ENCODE measurements around the gene SNTG2. TPM values are rescaled to one million over a fixed set of nuclear protein-coding genes. Genes with fewer than 3 reads are reported as not detected.

Gene SNTG2
- polyA plus RNA-seq, 1 experiment, result 0.06 TPM

- H3K9me3 ChIP-seq (ENCODE audit: control insufficient read depth, insufficient read depth, low read length), result peaks cover 34% of the 10 kb centered on the region
- H3K4me3 ChIP-seq (ENCODE audit: low read depth, low read length), result no peak overlapping the region
- DNase-seq (ENCODE audit: low read depth, low spot score), result no peak
- ChIA-PET POLR2A (no interaction called here), CTCF (no interaction called here)
- no peaks in the 10 kb centered on the region for H3K27me3 ChIP-seq (ENCODE audit: control insufficient read depth, insufficient read depth, low read length)
- TF ChIP-seq, protein P1, sequence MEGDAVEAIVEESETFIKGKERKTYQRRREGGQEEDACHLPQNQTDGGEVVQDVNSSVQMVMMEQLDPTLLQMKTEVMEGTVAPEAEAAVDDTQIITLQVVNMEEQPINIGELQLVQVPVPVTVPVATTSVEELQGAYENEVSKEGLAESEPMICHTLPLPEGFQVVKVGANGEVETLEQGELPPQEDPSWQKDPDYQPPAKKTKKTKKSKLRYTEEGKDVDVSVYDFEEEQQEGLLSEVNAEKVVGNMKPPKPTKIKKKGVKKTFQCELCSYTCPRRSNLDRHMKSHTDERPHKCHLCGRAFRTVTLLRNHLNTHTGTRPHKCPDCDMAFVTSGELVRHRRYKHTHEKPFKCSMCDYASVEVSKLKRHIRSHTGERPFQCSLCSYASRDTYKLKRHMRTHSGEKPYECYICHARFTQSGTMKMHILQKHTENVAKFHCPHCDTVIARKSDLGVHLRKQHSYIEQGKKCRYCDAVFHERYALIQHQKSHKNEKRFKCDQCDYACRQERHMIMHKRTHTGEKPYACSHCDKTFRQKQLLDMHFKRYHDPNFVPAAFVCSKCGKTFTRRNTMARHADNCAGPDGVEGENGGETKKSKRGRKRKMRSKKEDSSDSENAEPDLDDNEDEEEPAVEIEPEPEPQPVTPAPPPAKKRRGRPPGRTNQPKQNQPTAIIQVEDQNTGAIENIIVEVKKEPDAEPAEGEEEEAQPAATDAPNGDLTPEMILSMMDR (IDR thresholded peaks at IDR 0.05; ENCODE audit: low read depth, low read length), result no peak
- no peak overlapping the region for H3K27ac ChIP-seq (ENCODE audit: low read depth, low read length)
These were observed 398.1 kb downstream of the SNTG2 start for GRCh38 chr2:1348789-1349188.

DNA sequence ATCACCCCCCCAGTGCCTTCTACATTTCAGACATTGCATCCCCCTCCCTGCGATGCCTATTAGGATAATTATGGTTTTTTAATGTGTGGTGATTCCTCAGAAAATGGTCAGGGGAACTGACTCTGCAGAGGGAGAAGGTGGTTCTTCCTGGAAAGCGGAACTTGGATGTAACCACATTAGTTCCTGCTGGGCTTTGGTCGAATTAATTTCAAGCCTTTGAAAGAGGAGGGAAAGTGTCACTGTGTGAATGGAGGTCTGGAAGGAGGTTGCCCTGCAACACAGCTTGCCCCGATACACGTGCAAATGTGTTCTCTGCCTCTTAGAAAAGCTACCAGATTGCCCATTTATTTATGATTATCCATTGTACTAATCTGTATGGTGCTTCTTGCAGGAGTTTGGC, 399.5 kb downstream of the SNTG2 start:
- ChIA-PET CTCF (no interaction called here), POLR2A (no interaction called here)
- DNase-seq (ENCODE audit: low read depth, low spot score), result no peak
- H3K27ac ChIP-seq (ENCODE audit: low read depth, low read length), result no peak overlapping the region
- H3K9me3 ChIP-seq (ENCODE audit: control insufficient read depth, insufficient read depth, low read length), result peaks cover 45% of the 10 kb centered on the region
- no peak overlapping the region for H3K4me3 ChIP-seq (ENCODE audit: low read depth, low read length)
- H3K27me3 ChIP-seq (ENCODE audit: control insufficient read depth, insufficient read depth, low read length), result no peaks in the 10 kb centered on the region
- TF ChIP-seq, protein P1 (IDR thresholded peaks at IDR 0.05; ENCODE audit: low read depth, low read length), result no peak

DNA sequence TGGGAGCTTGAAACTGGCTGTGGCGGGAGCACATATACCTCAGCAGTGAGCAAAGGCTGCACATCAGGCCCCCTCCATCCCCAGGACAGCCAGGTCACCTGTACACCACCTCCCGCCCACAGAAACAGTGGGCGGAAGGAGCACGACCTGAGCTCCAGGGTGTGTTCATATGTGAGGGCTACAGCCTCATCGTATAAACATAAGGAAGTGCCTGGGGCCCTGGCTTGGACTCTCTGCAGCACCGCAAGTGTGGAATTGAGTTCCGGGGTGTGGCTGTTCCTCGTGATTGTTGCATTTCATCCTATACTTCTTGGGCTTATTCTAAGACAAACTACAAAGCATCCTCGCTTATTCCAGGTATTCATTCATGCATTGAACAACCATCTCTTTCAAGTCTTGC, 402.5 kb downstream of the SNTG2 start:
- H3K27ac ChIP-seq (ENCODE audit: low read depth, low read length), result no peak overlapping the region
- CTCF ChIA-PET, result no interaction called here
- POLR2A ChIA-PET, result no interaction called here
- H3K4me3 ChIP-seq (ENCODE audit: low read depth, low read length), result no peak overlapping the region
- no peak for DNase-seq (ENCODE audit: low read depth, low spot score)
- no peaks in the 10 kb centered on the region for H3K27me3 ChIP-seq (ENCODE audit: control insufficient read depth, insufficient read depth, low read length)
- TF ChIP-seq, protein P1 (IDR thresholded peaks at IDR 0.05; ENCODE audit: low read depth, low read length), result no peak
- peaks cover 34% of the 10 kb centered on the region for H3K9me3 ChIP-seq (ENCODE audit: control insufficient read depth, insufficient read depth, low read length)

GRCh38 chr2:1353543-1353942, 402.9 kb downstream of the SNTG2 start:
- CTCF ChIA-PET, result no interaction called here
- no peak for DNase-seq (ENCODE audit: low read depth, low spot score)
- TF ChIP-seq, protein P1 (IDR thresholded peaks at IDR 0.05; ENCODE audit: low read depth, low read length), result no peak

DNA sequence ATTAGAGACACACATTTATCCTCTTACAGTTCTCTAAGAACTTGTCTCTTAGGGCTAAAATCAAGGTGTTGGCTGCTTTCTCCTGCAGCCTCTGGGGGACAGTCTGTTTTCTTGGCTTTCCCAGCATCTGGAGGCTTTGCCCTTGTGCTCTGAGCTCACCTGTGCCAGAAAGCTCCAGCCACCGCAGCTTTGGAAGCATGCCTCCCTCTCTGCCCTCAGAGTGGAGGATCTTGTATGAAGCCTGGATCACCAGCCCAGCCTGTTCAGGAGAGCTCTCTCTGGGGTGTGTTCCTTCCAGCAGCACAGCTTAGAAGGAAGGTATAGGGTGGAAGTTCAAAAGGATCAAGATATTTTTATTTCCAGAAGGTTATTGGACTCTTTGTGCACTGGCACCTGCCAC, 409.5 kb downstream of the SNTG2 start:
- POLR2A ChIA-PET, result no interaction called here
- Histone ChIP-seq H3K27me3 (ENCODE audit: control insufficient read depth, insufficient read depth, low read length) (no peaks in the 10 kb centered on the region), H3K4me3 (ENCODE audit: low read depth, low read length) (no peak overlapping the region), H3K9me3 (ENCODE audit: control insufficient read depth, insufficient read depth, low read length) (peaks cover 12% of the 10 kb centered on the region), H3K27ac (ENCODE audit: low read depth, low read length) (no peak overlapping the region)
- TF ChIP-seq, protein P1 (IDR thresholded peaks at IDR 0.05; ENCODE audit: low read depth, low read length), result no peak
- DNase-seq (ENCODE audit: low read depth, low spot score), result no peak
- CTCF ChIA-PET, result no interaction called here

More at GRCh38 chr2:1353543-1353942, 402.9 kb downstream of the SNTG2 start:
- Histone ChIP-seq H3K4me3 (ENCODE audit: low read depth, low read length) (no peak overlapping the region), H3K27me3 (ENCODE audit: control insufficient read depth, insufficient read depth, low read length) (no peaks in the 10 kb centered on the region), H3K27ac (ENCODE audit: low read depth, low read length) (no peak overlapping the region), H3K9me3 (ENCODE audit: control insufficient read depth, insufficient read depth, low read length) (peaks cover 34% of the 10 kb centered on the region)
- POLR2A ChIA-PET, result no interaction called here
